Measurements from ENCODE around the gene CADM2.

- no peak for TF ChIP-seq POLR2A (IDR thresholded peaks at IDR 0.05; ENCODE audit: low read length)
- no peak for TF ChIP-seq GATA1 (IDR thresholded peaks at IDR 0.05; ENCODE audit: low read depth, low read length)
Measured at GRCh38 chr3:84925571-84925970, 33.2 kb upstream of the CADM2 start.

All from erythroblast (primary cell).